HCT116 (cell line): ENCODE results near the gene FGG. TPM values are rescaled to one million over a fixed set of nuclear protein-coding genes. Genes with fewer than 3 reads are reported as not detected.

Experiments
- ATAC-seq: fragments of 200-7000 bp; cut with Tn5 transposase; 2 replicates; pipeline ENCODE4 v1.9.1; 2020; ENCODE audit warnings: mild to moderate bottlenecking, moderate library complexity
- BruUV-seq: library from RNA; stranded (reverse); fragments of 400-500 nt; replicated peaks from 2 replicates; lab custom pipeline; 2021; lab: Mats Ljungman, UMichigan
- CTCF ChIA-PET: fragments of 300-600 bp; sonication (Branson Sonifier 250); formaldehyde crosslinking; loops from one replicate; lab custom pipeline; 2021; ENCODE audit warnings: antibody characterized with exemption; lab: Charles Lee
- POLR2A ChIA-PET: fragments of 300-600, 350-600 bp; sonication (Branson Sonifier 250); formaldehyde crosslinking; loops from one replicate; lab custom pipeline; 2021; ENCODE audit warnings: antibody characterized with exemption; lab: Charles Lee
- RAD21 ChIA-PET, 2 experiments: fragments of 300-600 bp; sonication (Branson Sonifier 250); formaldehyde crosslinking; loops; one replicate each; lab custom pipeline; 2023; ENCODE audit warnings: low total read pairs in 2 of 2; ENCODE audit not compliant: uncharacterized antibody in 2 of 2, unreplicated experiment in 2 of 2, low non-redundant PET in 1 of 2; lab: Charles Lee
- DNase-seq: peaks from one replicate; pipeline ENCODE4 v3.0.0-alpha.2; 2010; ENCODE audit warnings: low read depth, low spot score
- H2AFZ ChIP-seq: fragments of 200-600 bp; shearing (Covaris generic), sonication (generic); 2 replicates; pipeline ENCODE4 v1.6.1; 2017; ENCODE audit warnings: low read depth, mixed run types, mixed read lengths, antibody characterized with exemption, low read length; ENCODE audit not compliant: poor library complexity, severe bottlenecking
- H3K27ac ChIP-seq: 2 replicates; pipeline ENCODE4 v1.5.1; 2012; ENCODE audit warnings: low read depth, low read length
- H3K27me3 ChIP-seq: fragments of 200-600 bp; sonication (generic); 2 replicates; pipeline ENCODE4 v1.6.1; 2016; ENCODE audit warnings: mixed run types, low read length, mixed read lengths; ENCODE audit not compliant: insufficient read depth
- H3K36me3 ChIP-seq, 2 experiments: fragments of 200-500 bp in 1 of 2; fragments of 200-600 bp in 1 of 2; sonication (Bioruptor generic) in 1 of 2; sonication (generic) in 1 of 2; 2 replicates each; pipeline versions ENCODE4 v1.5.1 to v1.6.1; 2014 to 2016; ENCODE audit warnings: low read length in 2 of 2, inconsistent platforms in 1 of 2, mixed read lengths in 1 of 2, mixed run types in 1 of 2; ENCODE audit not compliant: insufficient read depth in 2 of 2, control insufficient read depth in 1 of 2
- H3K4me1 ChIP-seq, 2 experiments: fragments of 200-600 bp in 1 of 2; sonication (generic) in 1 of 2; 2 replicates each; pipeline versions ENCODE4 v1.5.1 to v1.6.1; 2012 to 2017; ENCODE audit warnings: low read length in 2 of 2, inconsistent platforms in 1 of 2, mild to moderate bottlenecking in 1 of 2, mixed read lengths in 1 of 2, mixed run types in 1 of 2, moderate library complexity in 1 of 2; ENCODE audit not compliant: insufficient read depth in 2 of 2, control insufficient read depth in 1 of 2
- H3K4me2 ChIP-seq: fragments of 200-600 bp; sonication (generic); 2 replicates; pipeline ENCODE4 v1.6.1; 2017; ENCODE audit warnings: mixed run types, low read length, mixed read lengths
- H3K4me3 ChIP-seq, 2 experiments: fragments of 200-600 bp in 1 of 2; sonication (generic) in 1 of 2; replicated peaks in 1 of 2; 2 replicates each; pipeline ENCODE4 v1.5.1; 2011 to 2016; ENCODE audit warnings: low read length in 2 of 2, control low read depth in 1 of 2, low read depth in 1 of 2, mild to moderate bottlenecking in 1 of 2, mixed read lengths in 1 of 2, mixed run types in 1 of 2
- H3K79me2 ChIP-seq: fragments of 200-600 bp; sonication (generic); 2 replicates; pipeline ENCODE4 v1.6.1; 2017; ENCODE audit warnings: mild to moderate bottlenecking, mixed run types, low read length, moderate library complexity, mixed read lengths; ENCODE audit not compliant: insufficient read depth
- H3K9ac ChIP-seq: fragments of 200-600 bp; sonication (generic); 2 replicates; pipeline ENCODE4 v1.6.1; 2016; ENCODE audit warnings: low read length, mixed read lengths
- H3K9me2 ChIP-seq: fragments of 200-600 bp; sonication (generic), shearing (Covaris generic); 2 replicates; pipeline ENCODE4 v1.6.1; 2017; ENCODE audit warnings: mixed run types, mild to moderate bottlenecking, moderate library complexity; ENCODE audit not compliant: insufficient read depth
- H3K9me3 ChIP-seq, 2 experiments: fragments of 200-500 bp in 1 of 2; fragments of 200-600 bp in 1 of 2; sonication (Bioruptor generic) in 1 of 2; sonication (generic) in 1 of 2; 2 replicates each; pipeline ENCODE4 v1.6.1; 2014 to 2017; ENCODE audit warnings: low read length in 2 of 2, mixed read lengths in 2 of 2, inconsistent platforms in 1 of 2, low read depth in 1 of 2, mild to moderate bottlenecking in 1 of 2, mixed run types in 1 of 2, moderate library complexity in 1 of 2; ENCODE audit not compliant: control insufficient read depth in 1 of 2, insufficient read depth in 1 of 2
- H4K20me1 ChIP-seq: fragments of 200-600 bp; sonication (generic), shearing (Covaris generic); 2 replicates; pipeline ENCODE4 v1.6.1; 2017; ENCODE audit warnings: mixed run types, mild to moderate bottlenecking, moderate library complexity; ENCODE audit not compliant: insufficient read depth
- ATF3 ChIP-seq: IDR thresholded peaks from 2 replicates; pipeline ENCODE4 v1.6.1; 2012
- CBX3 ChIP-seq: IDR thresholded peaks from 2 replicates; pipeline ENCODE4 v1.6.1; 2012; ENCODE audit warnings: low read depth
- CTCF ChIP-seq, 3 experiments: fragments of 200-600 bp in 1 of 3; sonication (generic) in 1 of 3; IDR thresholded peaks in 2 of 3; conservative IDR thresholded peaks in 1 of 3; 2 replicates each; pipeline ENCODE4 v1.5.1; 2012 to 2017; ENCODE audit warnings: low read depth in 2 of 3, low read length in 2 of 3, antibody characterized with exemption in 1 of 3, borderline replicate concordance in 1 of 3, control low read depth in 1 of 3, mild to moderate bottlenecking in 1 of 3, mixed read lengths in 1 of 3, mixed run types in 1 of 3, moderate library complexity in 1 of 3; ENCODE audit not compliant: insufficient read depth in 1 of 3
- EGR1 ChIP-seq: IDR thresholded peaks from 2 replicates; pipeline ENCODE4 v1.6.1; 2012; ENCODE audit warnings: low read depth
- ELF1 ChIP-seq: IDR thresholded peaks from 2 replicates; pipeline ENCODE4 v1.6.1; 2012; ENCODE audit warnings: low read depth, borderline replicate concordance
- EZH2 ChIP-seq: fragments of 200-600 bp; sonication (generic); IDR thresholded peaks from 2 replicates; pipeline ENCODE4 v1.6.1; 2017; ENCODE audit warnings: antibody characterized with exemption, mixed run types
- FOSL1 ChIP-seq: IDR thresholded peaks from 2 replicates; pipeline ENCODE4 v1.6.1; 2012; ENCODE audit warnings: low read depth
- JUND ChIP-seq: IDR thresholded peaks from 2 replicates; pipeline ENCODE4 v1.6.1; 2012
- MAX ChIP-seq: IDR thresholded peaks from 2 replicates; pipeline ENCODE4 v1.6.1; 2012
- POLR2A ChIP-seq: IDR thresholded peaks from 2 replicates; pipeline ENCODE4 v1.7.0; 2011; ENCODE audit warnings: borderline replicate concordance; ENCODE audit not compliant: insufficient read depth, insufficient read length; ENCODE audit errors: extremely low read depth
- POLR2AphosphoS5 ChIP-seq: IDR thresholded peaks from 2 replicates; pipeline ENCODE4 v1.6.1; 2011; ENCODE audit warnings: mild to moderate bottlenecking, low read depth, low read length, moderate library complexity
- RAD21 ChIP-seq: IDR thresholded peaks from 2 replicates; pipeline ENCODE4 v1.6.1; 2012; ENCODE audit warnings: low read depth, mild to moderate bottlenecking
- SIN3A ChIP-seq: IDR thresholded peaks from 2 replicates; pipeline ENCODE4 v1.6.1; 2012; ENCODE audit warnings: low read depth
- SRF ChIP-seq: IDR thresholded peaks from 2 replicates; pipeline ENCODE4 v1.6.1; 2012; ENCODE audit warnings: low read depth
- TCF7L2 ChIP-seq: IDR thresholded peaks from 2 replicates; pipeline ENCODE4 v1.7.0; 2011; ENCODE audit warnings: borderline replicate concordance, inconsistent platforms; ENCODE audit not compliant: insufficient read depth, insufficient read length; ENCODE audit errors: extremely low read depth
- YY1 ChIP-seq: IDR thresholded peaks from 2 replicates; pipeline ENCODE4 v1.6.1; 2011; ENCODE audit warnings: low read length, low read depth, moderate library complexity, mild to moderate bottlenecking; ENCODE audit not compliant: insufficient replicate concordance; ENCODE audit errors: extremely low read depth
- ZFX ChIP-seq: fragments of 450-650 bp; IDR thresholded peaks from 2 replicates; pipeline ENCODE4 v1.6.1; 2017
- ZNF274 ChIP-seq: fragments of 200-500 bp; sonication (Bioruptor generic); IDR thresholded peaks from 2 replicates; pipeline ENCODE4 v1.6.1; 2014; ENCODE audit warnings: mild to moderate bottlenecking, low read depth, low read length, inconsistent platforms
- intact Hi-C: fragments of 100-400 bp; cut with micrococcal nuclease; formaldehyde crosslinking; loops from 2 replicates; pipeline ENCODE4 v1.10.0; 2022
- total RNA-seq: library from RNA; stranded (reverse); gene quantifications from one replicate; pipeline ENCODE4 v1.2.1, GENCODE V29; 2021; ENCODE audit not compliant: unreplicated experiment
- TF ChIP-seq, protein P1 (sequence below): IDR thresholded peaks from 2 replicates; pipeline ENCODE4 v1.6.1; 2012; ENCODE audit warnings: low read depth
- TF ChIP-seq, protein P2 (sequence below): IDR thresholded peaks from 2 replicates; pipeline ENCODE4 v1.6.1; 2011; ENCODE audit warnings: mild to moderate bottlenecking, low read length, moderate library complexity; ENCODE audit not compliant: insufficient replicate concordance; ENCODE audit errors: extremely low read depth

FGG gene
- total RNA-seq, 1 experiment from 2014 or later: 2.7 TPM

DNA sequence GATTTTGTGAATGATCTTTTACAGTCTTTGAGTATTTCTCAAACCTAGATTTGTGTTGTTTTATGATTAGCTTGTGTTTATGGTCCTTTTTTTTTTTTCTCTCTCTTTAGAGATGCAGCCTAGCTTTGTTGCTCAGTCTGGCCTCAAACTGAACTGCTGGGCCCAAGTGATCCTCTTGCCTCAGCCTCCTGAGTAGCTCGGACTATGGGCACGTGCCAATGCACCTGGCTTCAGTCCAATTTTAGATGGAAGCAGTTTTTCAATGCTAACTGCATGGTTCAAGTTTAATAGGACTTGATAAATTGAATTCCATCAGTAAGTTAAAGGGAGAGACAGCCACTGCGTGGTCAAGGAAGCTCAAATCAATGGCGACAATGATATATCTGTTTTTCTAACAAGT lies 3.8 kb upstream of the FGG start:
- intact Hi-C loops: loop anchor here (10.0 kb wide), 1 partner anchor 841 kb away; no protein-coding TSS in a partner anchor
- no TSS peak for BruUV-seq
- H4K20me1 ChIP-seq: no peaks in the 10 kb centered on the region
- H3K9me2 ChIP-seq: no peaks in the 10 kb centered on the region
- H2AFZ ChIP-seq: no peak overlapping the region
- POLR2A ChIA-PET: no interaction called here
- H3K9ac ChIP-seq: no peak overlapping the region
- no peaks in the 10 kb centered on the region for H3K36me3 ChIP-seq
- CTCF ChIA-PET: interaction anchor here (0.7 to 0.8 kb wide), 2 partner anchors 57 to 64 kb away, joined by 3 read pairs; no protein-coding TSS in a partner anchor
- H3K4me2 ChIP-seq: no peak overlapping the region
- H3K4me3 ChIP-seq: no peak overlapping the region
- no peaks in the 10 kb centered on the region for H3K4me1 ChIP-seq
- RAD21 ChIA-PET: no interaction called here
- no peak for TF ChIP-seq FOSL1
- no peak for TF ChIP-seq POLR2A
- TF ChIP-seq ELF1: no peak
- no peak for TF ChIP-seq CTCF (IDR thresholded peaks at IDR 0.05 in 2 of 3, conservative IDR thresholded peaks at IDR 0.05 in 1 of 3; ENCODE audit: borderline replicate concordance in 1 of 3, insufficient read depth in 1 of 3, low read depth in 2 of 3, low read length in 2 of 3)
- TF ChIP-seq POLR2AphosphoS5: no peak
- TF ChIP-seq ATF3: no peak
- TF ChIP-seq SRF: no peak
- TF ChIP-seq TCF7L2: no peak
- no peak for TF ChIP-seq MAX
- TF ChIP-seq, protein P1, sequence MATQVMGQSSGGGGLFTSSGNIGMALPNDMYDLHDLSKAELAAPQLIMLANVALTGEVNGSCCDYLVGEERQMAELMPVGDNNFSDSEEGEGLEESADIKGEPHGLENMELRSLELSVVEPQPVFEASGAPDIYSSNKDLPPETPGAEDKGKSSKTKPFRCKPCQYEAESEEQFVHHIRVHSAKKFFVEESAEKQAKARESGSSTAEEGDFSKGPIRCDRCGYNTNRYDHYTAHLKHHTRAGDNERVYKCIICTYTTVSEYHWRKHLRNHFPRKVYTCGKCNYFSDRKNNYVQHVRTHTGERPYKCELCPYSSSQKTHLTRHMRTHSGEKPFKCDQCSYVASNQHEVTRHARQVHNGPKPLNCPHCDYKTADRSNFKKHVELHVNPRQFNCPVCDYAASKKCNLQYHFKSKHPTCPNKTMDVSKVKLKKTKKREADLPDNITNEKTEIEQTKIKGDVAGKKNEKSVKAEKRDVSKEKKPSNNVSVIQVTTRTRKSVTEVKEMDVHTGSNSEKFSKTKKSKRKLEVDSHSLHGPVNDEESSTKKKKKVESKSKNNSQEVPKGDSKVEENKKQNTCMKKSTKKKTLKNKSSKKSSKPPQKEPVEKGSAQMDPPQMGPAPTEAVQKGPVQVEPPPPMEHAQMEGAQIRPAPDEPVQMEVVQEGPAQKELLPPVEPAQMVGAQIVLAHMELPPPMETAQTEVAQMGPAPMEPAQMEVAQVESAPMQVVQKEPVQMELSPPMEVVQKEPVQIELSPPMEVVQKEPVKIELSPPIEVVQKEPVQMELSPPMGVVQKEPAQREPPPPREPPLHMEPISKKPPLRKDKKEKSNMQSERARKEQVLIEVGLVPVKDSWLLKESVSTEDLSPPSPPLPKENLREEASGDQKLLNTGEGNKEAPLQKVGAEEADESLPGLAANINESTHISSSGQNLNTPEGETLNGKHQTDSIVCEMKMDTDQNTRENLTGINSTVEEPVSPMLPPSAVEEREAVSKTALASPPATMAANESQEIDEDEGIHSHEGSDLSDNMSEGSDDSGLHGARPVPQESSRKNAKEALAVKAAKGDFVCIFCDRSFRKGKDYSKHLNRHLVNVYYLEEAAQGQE: no peak
- no peak for TF ChIP-seq YY1
- TF ChIP-seq SIN3A: no peak
- no peak for TF ChIP-seq ZFX
- no peak for TF ChIP-seq EZH2
- TF ChIP-seq, protein P2, sequence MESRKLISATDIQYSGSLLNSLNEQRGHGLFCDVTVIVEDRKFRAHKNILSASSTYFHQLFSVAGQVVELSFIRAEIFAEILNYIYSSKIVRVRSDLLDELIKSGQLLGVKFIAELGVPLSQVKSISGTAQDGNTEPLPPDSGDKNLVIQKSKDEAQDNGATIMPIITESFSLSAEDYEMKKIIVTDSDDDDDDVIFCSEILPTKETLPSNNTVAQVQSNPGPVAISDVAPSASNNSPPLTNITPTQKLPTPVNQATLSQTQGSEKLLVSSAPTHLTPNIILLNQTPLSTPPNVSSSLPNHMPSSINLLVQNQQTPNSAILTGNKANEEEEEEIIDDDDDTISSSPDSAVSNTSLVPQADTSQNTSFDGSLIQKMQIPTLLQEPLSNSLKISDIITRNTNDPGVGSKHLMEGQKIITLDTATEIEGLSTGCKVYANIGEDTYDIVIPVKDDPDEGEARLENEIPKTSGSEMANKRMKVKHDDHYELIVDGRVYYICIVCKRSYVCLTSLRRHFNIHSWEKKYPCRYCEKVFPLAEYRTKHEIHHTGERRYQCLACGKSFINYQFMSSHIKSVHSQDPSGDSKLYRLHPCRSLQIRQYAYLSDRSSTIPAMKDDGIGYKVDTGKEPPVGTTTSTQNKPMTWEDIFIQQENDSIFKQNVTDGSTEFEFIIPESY: no peak
- no peak for TF ChIP-seq ZNF274
- TF ChIP-seq JUND: no peak
- no peak for TF ChIP-seq RAD21
- TF ChIP-seq EGR1: no peak
- no peak for TF ChIP-seq CBX3
- TF ChIP-seq, all 23 proteins: peak for 0
- no peak for ATAC-seq
- no peak for DNase-seq
- H3K79me2 ChIP-seq: no peaks in the 10 kb centered on the region
- H3K27ac ChIP-seq: no peak overlapping the region
- H3K27me3 ChIP-seq: no peaks in the 10 kb centered on the region
- no peaks in the 10 kb centered on the region for H3K9me3 ChIP-seq
